Chondrocyte (in vitro differentiated cells): ENCODE results near the gene CACNA1B. TPM values are rescaled to one million over a fixed set of nuclear protein-coding genes. Genes with fewer than 3 reads are reported as not detected.

ENCODE experiments used
- DNase-seq: peaks from one replicate; pipeline ENCODE4 v3.0.0; 2021; ENCODE audit warnings: mixed read lengths, low spot score
- H3K27ac Mint-ChIP-seq: one replicate; pipeline ENCODE4 v1.8.0; 2021; ENCODE audit warnings: mild to moderate bottlenecking, moderate library complexity, mixed read lengths; ENCODE audit not compliant: unreplicated experiment
- H3K27me3 Mint-ChIP-seq: 2 replicates; pipeline ENCODE4 v1.8.0; 2021; ENCODE audit warnings: low read depth, mixed read lengths
- H3K36me3 Mint-ChIP-seq: 2 replicates; pipeline ENCODE4 v1.8.0; 2021; ENCODE audit warnings: low read depth, mixed read lengths
- H3K4me1 Mint-ChIP-seq: 2 replicates; pipeline ENCODE4 v1.8.0; 2021; ENCODE audit warnings: low read depth, mild to moderate bottlenecking, mixed read lengths
- H3K4me3 Mint-ChIP-seq: one replicate; pipeline ENCODE4 v1.8.0; 2021; ENCODE audit warnings: mild to moderate bottlenecking, moderate library complexity, mixed read lengths; ENCODE audit not compliant: unreplicated experiment
- H3K9me3 Mint-ChIP-seq: 2 replicates; pipeline ENCODE4 v1.8.0; 2021; ENCODE audit warnings: low read depth, mixed read lengths
- total RNA-seq: library from RNA; stranded (reverse); gene quantifications from 3 replicates; pipeline ENCODE4 v1.2.1, GENCODE V29; 2021
- TF ChIP-seq, protein P1 (sequence below): fragments of 200-600 bp; sonication (generic); IDR thresholded peaks from 2 replicates; pipeline ENCODE4 v1.5.0; 2021; ENCODE audit warnings: antibody characterized with exemption, mild to moderate bottlenecking, moderate library complexity

CACNA1B gene
- total RNA-seq, 1 donor from 2014 or later, result 3.7 TPM

DNA sequence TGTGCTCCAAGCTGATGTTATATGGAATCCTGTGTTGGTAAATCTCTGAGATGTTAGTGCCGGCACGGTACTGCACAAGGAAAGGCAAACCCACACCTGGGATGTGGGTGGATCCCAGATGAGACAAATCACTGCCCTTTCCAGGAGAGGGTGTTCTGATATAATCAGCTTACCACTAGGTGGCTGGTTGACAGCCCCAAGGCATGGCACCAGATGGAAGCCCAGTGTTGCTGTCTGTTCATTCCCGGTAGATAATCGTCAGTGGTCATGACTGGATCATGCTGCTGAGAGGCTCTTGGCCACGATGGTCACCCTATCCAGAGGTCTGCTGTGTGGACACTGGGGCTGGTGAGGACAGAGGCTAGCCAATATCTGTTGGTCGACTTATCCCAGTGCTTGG, 184.0 kb downstream of the CACNA1B start:
- H3K4me3 Mint-ChIP-seq, result no peak overlapping the region
- H3K4me1 Mint-ChIP-seq, result no peaks in the 10 kb centered on the region
- H3K27ac Mint-ChIP-seq, result no peak overlapping the region
- H3K36me3 Mint-ChIP-seq, result peaks cover 3% of the 10 kb centered on the region
- no peaks in the 10 kb centered on the region for H3K27me3 Mint-ChIP-seq
- DNase-seq, result no peak
- H3K9me3 Mint-ChIP-seq, result peaks cover under 1% of the 10 kb centered on the region
- TF ChIP-seq, protein P1, sequence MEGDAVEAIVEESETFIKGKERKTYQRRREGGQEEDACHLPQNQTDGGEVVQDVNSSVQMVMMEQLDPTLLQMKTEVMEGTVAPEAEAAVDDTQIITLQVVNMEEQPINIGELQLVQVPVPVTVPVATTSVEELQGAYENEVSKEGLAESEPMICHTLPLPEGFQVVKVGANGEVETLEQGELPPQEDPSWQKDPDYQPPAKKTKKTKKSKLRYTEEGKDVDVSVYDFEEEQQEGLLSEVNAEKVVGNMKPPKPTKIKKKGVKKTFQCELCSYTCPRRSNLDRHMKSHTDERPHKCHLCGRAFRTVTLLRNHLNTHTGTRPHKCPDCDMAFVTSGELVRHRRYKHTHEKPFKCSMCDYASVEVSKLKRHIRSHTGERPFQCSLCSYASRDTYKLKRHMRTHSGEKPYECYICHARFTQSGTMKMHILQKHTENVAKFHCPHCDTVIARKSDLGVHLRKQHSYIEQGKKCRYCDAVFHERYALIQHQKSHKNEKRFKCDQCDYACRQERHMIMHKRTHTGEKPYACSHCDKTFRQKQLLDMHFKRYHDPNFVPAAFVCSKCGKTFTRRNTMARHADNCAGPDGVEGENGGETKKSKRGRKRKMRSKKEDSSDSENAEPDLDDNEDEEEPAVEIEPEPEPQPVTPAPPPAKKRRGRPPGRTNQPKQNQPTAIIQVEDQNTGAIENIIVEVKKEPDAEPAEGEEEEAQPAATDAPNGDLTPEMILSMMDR, result no peak

DNA sequence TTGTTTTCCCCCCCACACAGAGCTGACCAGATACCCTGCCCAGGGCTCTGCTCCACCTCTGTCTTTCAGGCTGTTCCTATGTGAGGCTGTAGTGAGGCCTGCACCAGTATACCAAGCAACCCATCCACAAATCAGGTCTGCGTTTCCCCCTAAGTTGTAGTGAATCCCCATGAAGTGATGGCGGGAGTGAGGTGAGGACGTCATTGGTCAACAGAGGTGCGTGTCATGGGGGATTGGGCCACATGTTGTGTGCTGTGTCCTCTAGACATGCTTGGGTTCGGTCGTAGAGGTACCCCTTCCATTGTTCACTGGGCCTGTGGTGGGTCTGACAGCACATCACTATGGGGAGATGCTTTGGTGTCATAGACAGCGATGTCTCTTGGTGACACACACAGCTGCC, 184.6 kb downstream of the CACNA1B start:
- no peaks in the 10 kb centered on the region for H3K9me3 Mint-ChIP-seq
- H3K27ac Mint-ChIP-seq, result no peak overlapping the region
- DNase-seq, result no peak
- H3K36me3 Mint-ChIP-seq, result peaks cover 3% of the 10 kb centered on the region
- H3K4me1 Mint-ChIP-seq, result no peaks in the 10 kb centered on the region
- TF ChIP-seq, protein P1, result no peak
- no peaks in the 10 kb centered on the region for H3K27me3 Mint-ChIP-seq
- no peak overlapping the region for H3K4me3 Mint-ChIP-seq

DNA sequence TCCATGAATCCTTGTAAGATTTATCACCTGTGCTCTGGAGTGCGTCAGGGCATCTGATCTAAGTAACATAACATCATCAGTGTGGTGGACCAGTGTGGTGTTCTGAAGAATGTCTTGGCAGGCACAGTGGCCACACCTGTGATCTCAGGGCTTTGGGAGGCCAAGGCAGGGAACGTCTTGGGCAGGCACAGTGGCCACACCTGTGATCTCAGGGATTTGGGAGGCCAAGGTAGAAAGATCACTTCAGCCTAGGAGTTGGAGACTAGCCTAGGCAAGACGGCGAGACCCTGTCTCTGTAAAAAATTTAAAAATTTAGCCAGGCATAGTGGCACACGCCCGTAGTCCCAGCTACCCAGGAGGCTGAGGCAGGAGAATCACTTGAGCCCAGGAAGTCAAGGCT, 185.5 kb downstream of the CACNA1B start:
- Mint-ChIP-seq H3K27me3 (peaks cover 1% of the 10 kb centered on the region), H3K9me3 (no peaks in the 10 kb centered on the region), H3K4me3 (no peak overlapping the region), H3K36me3 (peaks cover 2% of the 10 kb centered on the region), H3K4me1 (no peaks in the 10 kb centered on the region), H3K27ac (no peak overlapping the region)
- TF ChIP-seq, protein P1, result no peak
- no peak for DNase-seq

DNA sequence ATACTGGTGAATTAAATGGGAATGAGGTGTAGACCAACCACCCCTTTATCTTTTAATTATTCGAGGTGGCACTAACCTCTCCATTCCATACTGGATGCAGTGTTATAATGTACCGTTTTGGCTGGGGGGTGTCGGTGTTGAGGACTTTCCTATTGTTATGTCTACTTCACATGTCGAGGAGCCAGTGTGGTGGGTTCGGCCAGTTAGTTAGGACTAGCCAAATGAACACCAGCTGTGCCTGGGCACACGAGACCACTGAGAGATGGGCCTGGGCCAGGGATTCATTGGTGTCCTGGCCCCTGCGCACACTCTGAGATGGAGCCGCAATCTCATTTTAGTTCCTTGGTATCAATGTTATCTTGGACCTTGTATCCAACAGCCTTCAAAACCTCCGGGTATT, 186.2 kb downstream of the CACNA1B start:
- no peak for DNase-seq
- Mint-ChIP-seq H3K36me3 (peaks cover 2% of the 10 kb centered on the region), H3K27ac (no peak overlapping the region), H3K9me3 (no peaks in the 10 kb centered on the region), H3K27me3 (peaks cover 1% of the 10 kb centered on the region), H3K4me1 (no peaks in the 10 kb centered on the region), H3K4me3 (no peak overlapping the region)
- TF ChIP-seq, protein P1, result no peak

DNA sequence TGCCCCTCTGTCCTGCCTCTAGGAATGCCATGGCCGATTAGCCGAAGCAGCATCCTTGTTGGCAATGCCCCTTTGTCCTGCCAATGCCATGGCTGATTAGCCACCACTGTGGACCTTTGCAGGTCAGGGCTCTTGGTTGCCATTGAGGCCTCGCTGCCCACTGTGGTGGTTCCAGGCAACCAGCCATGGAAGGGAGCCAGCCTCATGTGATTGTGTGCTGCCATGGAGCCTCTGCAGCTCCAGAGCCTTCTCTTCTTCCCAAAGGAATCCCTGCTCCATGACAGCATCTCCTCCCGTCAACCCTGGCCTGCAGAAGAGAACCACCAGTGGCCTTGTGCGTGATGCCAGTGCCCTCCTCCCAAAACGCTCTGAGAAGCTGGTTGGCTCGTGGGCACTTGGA, 187.0 kb downstream of the CACNA1B start:
- Mint-ChIP-seq H3K27ac (no peak overlapping the region), H3K36me3 (peaks cover 2% of the 10 kb centered on the region), H3K4me1 (no peaks in the 10 kb centered on the region), H3K4me3 (no peak overlapping the region), H3K27me3 (peaks cover 1% of the 10 kb centered on the region), H3K9me3 (no peaks in the 10 kb centered on the region)
- no peak for DNase-seq
- TF ChIP-seq, protein P1, result no peak
